Epithelial cell of proximal tubule (primary cell): Measurements from ENCODE around the gene C2orf81. TPM values are rescaled to one million over a fixed set of nuclear protein-coding genes. Genes with fewer than 3 reads are reported as not detected.

Experiments used
- DNase-seq: peaks from one replicate; pipeline ENCODE4 v3.0.0-alpha.2; 2011; ENCODE audit warnings: low read depth
- H3K4me3 ChIP-seq: 2 replicates; pipeline ENCODE4 v1.5.1; 2011; ENCODE audit warnings: low read depth, mild to moderate bottlenecking, low read length
- CTCF ChIP-seq: conservative IDR thresholded peaks from 2 replicates; pipeline ENCODE4 v1.5.1; 2012; ENCODE audit warnings: low read depth, mild to moderate bottlenecking, low read length
- total RNA-seq: library from RNA; depleted of rRNA; stranded (reverse); fragments of >200 nt; gene quantifications from 2 replicates; pipeline ENCODE4 v1.2.3, GENCODE V29; 2015

The C2orf81 gene
- total RNA-seq, 1 donor from 2014 or later, result 4.1 TPM

GRCh38 chr2:74413001-74413698, 8.3 kb downstream of the C2orf81 start:
- no peak overlapping the region for H3K4me3 ChIP-seq
- DNase-seq, result no peak
- TF ChIP-seq CTCF, result no peak

GRCh38 chr2:74407682-74408081, 13.7 kb downstream of the C2orf81 start:
- no peak overlapping the region for H3K4me3 ChIP-seq
- TF ChIP-seq CTCF, result no peak
- DNase-seq, result no peak

- TF ChIP-seq CTCF, result no peak
- peak; percentile 31 for DNase-seq
- no peak overlapping the region for H3K4me3 ChIP-seq
Observed at GRCh38 chr2:74406035-74406434, 15.4 kb downstream of the C2orf81 start.

- TF ChIP-seq CTCF, result no peak
- H3K4me3 ChIP-seq, result no peak overlapping the region
- DNase-seq, result no peak
Observed at GRCh38 chr2:74401891-74402290, 19.5 kb downstream of the C2orf81 start.

- no peak for DNase-seq
- TF ChIP-seq CTCF, result peak; percentile 67
- H3K4me3 ChIP-seq, result no peak overlapping the region
Observed at GRCh38 chr2:74399785-74400184, 21.6 kb downstream of the C2orf81 start.

GRCh38 chr2:74396149-74396548, 25.3 kb downstream of the C2orf81 start:
- H3K4me3 ChIP-seq, result no peak overlapping the region
- no peak for TF ChIP-seq CTCF
- DNase-seq, result no peak

GRCh38 chr2:74393525-74393924, 27.9 kb downstream of the C2orf81 start:
- H3K4me3 ChIP-seq, result no peak overlapping the region
- TF ChIP-seq CTCF, result no peak
- DNase-seq, result no peak
